Neural progenitor cell (in vitro differentiated cells): ENCODE measurements around the gene FCMR.

Experiments
- CTCF ChIP-seq: fragments of 200-600 bp; sonication (generic); IDR thresholded peaks from 2 replicates; pipeline ENCODE4 v1.5.1; 2017; ENCODE audit warnings: antibody characterized with exemption, mild to moderate bottlenecking
- EZH2 ChIP-seq: fragments of 200-600 bp; sonication (generic); IDR thresholded peaks from 2 replicates; pipeline ENCODE4 v1.6.1; 2017; ENCODE audit warnings: antibody characterized with exemption, mild to moderate bottlenecking, moderate library complexity

GRCh38 chr1:206878456-206878855, 43.3 kb downstream of the FCMR start:
- TF ChIP-seq CTCF (peak; percentile 24), EZH2 (no peak)
